Eye (tissue), 1 donor: Measurements from ENCODE around the gene GLDC.
A peak's percentile ranks its signal among the peaks of the same experiment; 100 is the strongest.
"Not testable (repeated sequence)": the region's sequence is repeated elsewhere in the genome, so short reads cannot be mapped to it uniquely, and the experiment has no call there.

ENCODE experiments used
- DNase-seq: peaks from one replicate; pipeline ENCODE4 v3.0.0-alpha.2; 2015

Gene GLDC

DNA sequence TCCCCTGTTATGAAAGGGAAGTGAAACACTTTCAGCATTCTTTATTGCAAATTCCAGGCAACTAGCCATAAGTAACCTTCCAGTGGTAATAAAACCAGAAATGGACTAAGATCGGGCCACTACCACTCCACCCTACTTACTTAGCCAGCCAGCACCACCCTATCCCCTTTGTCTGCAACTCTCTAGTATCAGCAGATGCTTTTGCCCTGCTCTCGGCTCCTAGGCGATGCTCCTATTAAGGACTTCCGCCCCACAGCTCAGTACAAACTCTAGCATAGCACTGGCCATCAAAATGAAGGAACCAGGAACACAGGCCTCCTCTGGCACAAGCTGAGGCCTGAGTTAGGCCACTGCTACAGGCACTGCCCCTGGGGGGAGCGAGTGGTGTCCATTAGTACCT is 81.2 kb downstream of the GLDC start:
- no peak for DNase-seq

DNA sequence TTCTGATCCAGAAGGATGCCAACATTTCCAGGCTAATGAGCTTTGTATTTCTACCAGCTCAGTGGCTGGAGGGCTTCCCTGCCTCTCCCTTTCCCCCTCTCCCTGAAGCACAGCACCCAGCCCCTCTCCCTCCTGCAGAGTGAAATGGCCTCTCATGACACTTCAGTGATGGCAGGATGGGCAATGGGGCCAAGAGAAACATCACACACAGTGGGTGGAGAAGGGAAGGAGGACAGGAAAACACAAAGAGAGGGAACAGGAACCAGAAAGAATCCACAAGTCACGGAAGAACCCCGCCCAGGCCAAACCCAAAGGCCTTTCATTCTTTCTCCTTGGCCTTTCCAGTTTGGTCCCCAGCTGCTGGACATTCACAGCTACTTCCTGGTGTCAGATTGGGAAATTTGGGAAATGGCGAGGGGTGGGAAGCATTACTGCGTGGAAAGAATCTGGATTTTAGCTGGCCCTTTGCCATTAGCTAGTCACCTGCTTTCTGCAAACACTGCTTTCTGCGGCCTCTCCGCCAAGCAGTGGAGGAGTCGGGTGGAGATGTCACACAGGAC is 82.6 kb downstream of the GLDC start:
- no peak for DNase-seq

DNA sequence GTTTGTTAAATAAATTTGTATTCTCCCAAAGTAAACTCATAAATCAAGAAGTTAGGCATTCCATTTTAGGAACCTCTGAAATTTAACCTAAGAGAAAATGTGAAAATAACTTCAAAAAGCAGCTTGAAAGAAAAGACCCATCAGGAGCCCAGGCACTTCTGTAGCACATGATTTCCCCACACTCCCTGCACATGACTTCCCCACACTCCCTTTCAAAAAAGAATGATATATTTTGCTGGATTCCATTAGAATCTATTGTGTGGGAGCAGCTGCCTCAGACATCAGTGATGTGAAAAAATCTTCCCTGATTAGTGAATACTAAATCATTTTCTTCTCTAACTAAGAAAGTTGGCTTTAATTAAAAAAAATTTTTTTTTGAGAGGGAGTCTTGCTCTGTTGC is 83.3 kb downstream of the GLDC start:
- no peak for DNase-seq

DNA sequence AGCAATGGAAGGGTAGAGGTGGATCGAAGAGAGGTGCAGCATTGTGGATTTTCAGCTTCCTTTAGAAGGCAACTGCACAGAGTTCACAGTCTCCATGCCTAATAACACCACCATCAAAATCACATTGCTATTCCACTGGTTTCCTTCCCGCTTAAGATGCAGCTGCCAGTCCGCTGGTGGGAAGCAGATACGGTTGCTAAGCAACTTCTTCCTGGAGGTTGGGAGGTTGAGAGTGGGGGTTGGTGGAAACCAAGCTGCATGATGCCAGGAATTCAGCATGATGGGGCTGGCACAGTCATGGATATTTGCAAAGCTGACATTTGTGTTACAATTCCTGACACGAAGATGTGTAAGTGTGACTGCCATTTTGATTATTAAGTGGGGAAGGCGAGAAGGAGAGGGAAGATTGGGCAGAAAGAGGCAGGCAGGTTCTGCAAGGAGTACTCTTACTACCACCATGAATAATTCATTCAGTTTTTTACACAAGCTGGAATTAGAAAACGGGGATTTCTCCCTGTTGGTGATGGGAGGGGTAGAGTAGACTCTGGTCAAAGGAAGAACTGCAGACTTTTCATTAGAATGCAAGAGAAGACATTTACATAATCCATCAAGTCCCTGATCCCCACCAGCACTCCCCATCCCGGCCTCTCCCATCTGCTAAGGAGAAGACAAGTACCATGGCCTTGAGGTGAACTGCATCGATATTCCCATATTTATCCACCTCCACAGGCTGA is 87.5 kb downstream of the GLDC start:
- DNase-seq, result peak; percentile 72

DNA sequence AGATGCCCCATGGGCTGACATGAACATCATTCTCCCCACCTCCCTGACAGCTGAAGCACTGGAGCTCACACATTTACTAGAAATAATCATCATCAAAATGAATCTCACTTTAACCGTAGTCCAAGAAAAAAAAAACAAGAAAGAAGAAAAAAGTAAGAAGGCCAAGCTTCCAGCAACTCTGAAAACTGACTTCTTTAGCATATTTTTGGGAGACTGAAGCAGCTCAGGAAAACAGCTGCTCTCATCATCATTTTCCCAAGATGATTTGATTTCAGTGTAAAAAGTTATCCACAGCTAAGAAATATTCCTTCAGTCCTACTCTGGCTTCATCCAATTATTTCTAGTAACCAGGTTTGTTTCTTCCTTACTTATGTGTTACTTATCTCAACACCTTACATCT is 91.7 kb downstream of the GLDC start:
- DNase-seq, result no peak

DNA sequence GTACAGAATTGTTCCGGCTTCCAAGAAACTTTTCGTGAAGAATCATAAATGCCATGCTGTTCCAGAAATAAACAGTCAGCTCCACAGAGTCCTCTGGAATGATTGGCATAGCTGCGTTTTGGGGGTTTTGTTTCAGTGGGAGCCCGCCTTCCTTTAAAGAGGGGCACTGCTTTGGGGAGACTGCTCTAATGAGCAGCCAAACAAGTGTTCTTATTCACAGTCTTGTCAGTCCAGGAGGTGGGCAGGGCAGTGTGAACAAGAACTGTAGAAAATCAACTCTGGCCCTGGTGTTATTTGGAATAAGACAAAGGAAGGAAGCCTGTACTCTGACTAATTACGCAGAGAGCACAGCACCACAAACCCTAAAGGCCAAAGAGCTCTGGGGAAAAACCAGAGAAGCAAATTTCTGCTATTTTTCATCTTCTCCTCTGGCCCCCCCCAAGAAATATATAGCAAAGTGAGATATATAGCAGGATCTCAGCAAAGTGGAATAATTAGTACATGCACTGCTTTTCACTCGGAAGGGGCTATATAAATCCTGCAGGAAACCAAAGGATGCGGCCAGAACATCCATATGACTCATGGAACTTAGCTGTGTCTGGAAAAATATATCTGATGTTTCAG is 92.9 kb downstream of the GLDC start:
- no peak for DNase-seq

DNA sequence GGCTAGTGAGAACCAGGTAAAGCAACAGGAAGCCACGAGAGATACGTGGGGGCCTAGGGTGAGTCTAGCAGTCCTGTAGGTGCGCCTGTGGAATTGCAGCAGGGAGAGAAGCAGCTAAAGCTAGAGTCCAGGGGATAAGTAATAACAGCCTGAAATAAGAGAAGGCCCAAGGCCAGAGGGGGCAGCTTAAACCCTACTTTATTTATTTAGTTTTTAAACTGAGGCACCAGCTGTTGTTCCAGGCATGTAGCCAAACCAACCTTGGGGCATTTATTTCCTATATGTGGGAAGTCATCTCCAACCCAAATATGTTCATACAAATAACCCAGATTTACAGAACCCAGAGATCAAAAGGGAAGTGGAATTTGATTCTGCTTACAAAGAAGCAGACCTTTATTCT is 93.5 kb downstream of the GLDC start:
- DNase-seq, result peak; percentile 18

DNA sequence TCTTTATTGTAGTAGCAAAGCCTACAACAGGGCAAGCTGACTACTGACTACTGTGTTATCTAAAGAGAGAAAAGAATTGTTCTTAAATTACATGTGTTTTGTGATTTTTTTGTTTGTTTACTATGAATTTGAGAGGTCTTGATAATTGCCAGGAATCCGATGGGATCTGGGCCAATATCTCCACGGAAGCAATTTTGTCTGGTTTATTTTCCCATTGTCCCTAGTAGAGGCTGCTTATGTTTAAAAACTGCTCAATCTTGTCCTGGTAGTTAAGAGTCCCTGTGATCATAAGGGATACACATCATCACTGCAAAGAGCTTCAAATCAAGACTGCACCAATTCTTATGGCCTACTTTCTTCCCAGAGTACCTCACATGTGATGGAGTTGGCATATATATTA is 94.4 kb downstream of the GLDC start:
- no peak for DNase-seq

DNA sequence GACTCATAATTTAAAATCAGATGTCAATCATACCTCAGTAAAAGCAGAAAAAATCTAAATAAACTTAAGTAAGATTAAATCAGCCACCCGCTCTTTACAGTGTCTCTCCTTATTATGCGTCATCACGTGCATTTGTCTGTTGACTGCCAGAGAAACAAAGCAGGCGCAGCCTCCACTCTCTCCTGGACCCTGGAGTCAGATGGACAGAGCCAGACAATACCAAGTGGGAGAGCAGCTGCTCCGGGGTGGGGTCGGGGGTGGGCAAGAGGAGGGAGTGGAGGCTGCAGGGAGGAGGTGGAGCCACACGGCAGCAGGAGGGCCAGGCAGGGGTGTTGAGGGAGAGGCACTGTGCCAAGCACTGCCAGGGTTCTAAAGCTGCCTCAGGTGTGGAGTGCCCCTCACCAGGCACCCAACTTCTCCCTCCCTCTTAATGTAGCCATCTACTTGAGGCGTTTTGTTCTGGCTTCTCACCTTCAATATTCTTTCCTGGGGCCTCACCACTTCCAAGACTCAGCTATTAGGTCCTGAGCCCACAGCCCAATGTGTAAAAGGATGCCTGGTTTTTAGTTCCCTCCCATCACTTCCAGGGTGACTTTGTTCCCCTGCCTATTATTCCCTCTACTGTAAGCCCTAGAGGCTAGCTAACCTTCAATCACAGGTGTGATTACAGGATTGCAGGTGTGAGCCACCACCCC is 96.3 kb downstream of the GLDC start:
- peak; percentile 68 for DNase-seq

DNA sequence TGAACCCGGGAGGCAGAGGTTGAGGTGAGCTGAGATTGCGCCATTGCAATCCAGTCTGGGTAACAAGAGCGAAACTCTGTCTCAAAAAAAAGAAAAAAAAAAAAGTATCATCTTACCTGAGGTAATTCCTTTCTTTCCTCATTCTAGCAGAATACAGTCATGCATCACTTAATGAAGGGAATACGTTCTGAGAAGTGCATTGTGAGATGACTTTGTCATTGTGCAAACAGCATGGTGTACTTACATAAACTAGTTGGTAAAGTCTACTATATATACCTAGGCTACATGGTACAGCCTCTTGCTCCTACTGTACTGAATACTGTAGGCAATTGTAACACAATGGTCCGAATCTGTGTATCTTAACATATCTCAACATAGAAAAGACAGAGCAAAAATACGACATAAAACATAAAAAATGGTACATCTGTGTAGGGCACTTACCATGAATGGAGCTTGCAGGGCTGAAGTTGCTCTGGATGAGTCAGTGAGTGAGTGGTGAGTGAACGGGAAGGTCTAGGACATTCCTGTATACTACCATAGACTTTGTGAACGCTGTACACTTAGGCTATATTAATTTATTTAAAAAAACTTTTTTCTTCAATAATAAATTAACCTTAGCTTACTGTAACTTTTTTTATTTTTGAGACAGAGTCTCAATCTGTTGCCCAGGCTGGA is 100.4 kb downstream of the GLDC start:
- DNase-seq, result no peak

DNA sequence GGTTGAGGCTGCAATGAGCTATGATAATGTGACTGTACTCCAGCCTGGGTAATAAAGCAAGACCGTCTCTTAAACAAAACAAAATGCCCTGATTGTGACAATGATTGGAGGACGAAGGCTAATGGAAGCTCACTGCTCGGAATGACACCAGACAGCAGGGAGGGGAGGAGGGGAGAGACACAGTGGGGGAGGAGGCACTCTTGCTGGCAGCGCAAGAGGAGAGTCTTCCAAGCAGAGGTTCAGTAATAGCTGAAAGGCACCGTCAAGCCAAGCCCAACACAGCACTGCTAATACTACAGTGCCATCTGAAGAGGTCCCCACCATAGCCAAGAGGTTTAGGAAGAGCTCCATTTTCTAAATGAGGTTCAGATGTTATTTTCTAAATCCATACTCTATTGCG is 102.3 kb downstream of the GLDC start:
- no peak for DNase-seq

DNA sequence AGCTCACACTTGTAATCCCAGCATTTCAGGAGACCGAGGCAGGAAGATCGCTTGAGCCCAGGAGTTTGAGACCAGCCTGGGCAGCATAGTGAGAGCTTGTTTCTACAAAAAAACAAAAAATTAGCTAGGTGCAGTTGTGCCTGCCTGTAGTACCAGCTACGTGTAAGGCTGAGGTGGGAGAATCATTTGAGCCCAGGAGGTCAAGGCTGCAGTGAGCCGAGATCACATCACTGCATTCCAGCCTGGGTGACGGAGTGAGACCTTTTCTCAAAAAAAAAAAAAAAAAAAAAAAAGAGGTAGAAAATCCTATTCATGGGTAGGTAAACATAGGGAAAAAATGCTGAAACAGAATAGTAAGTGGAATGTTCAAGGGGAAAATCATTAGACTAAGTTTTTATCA is 102.9 kb downstream of the GLDC start:
- DNase-seq, result not testable (repeated sequence)

DNA sequence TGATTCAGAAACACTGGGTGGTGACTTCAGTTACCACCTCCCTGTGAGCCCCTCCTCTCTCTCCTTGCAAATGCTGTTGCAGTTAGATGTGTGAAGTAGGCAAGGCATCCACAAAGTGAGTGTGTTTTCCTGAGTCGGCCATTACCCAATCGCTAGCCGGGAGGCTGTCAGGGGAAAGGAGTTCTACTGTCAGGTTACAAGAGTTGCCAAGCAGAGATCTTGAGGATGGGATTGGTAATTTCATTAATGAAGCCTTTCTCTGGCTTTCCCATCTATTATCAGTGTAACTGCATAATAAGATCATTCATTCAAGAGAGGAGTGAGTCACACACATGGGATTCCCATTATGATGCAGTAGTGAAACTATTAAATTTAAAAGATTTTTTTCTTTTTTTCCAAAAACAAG is 106.9 kb downstream of the GLDC start:
- DNase-seq, result no peak

DNA sequence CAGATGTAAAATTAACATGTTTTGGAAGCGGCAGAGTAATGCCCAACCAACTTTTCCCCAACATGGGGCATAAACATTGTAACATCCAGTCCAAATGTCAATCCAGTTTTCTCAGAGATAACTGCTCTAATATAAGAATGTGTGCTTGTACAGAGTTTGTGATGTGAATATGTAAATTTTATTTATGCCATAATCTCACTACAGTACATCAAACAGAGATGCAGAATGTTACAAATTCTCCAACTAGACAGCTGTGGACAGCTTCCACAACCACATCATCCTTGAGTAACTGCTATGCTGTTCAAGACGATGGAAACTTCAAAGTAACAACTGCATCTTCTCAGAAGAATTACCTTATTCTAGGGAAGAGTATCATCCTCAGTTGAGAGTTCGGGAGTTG is 109.9 kb downstream of the GLDC start:
- DNase-seq, result no peak

DNA sequence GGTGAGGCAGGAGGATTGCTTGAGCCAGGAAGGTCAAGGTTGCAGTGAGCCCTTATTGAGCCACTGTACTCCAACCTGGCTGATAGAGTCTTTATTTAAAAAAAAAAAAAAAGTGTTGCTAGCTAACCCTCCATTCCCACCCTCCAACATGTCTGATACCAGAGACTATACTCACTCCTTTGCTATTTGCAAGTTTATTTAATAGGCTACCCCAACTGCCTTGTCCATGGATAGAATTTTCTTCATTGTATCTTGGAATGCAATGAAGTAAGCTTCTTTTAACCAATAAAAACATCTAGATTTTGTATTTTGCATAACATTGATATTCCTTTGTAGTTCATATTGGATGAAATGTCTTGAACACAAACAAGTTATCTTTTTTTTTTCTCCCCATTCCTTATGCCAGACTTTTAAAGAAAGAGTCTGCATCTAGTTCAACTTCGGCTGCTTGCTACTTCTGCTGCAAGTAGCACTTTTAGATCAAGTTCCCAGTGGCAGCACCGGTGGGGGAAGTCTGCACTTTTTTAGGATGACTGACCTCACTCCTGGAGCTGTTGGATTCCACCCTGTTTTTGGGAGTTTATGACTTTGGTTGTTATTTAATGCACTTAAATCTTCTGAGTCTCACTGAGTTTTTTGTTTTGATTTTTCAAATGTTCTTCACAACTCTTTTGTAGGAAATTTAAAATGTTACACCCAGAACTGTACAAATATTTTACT is 120.0 kb downstream of the GLDC start:
- no peak for DNase-seq

DNA sequence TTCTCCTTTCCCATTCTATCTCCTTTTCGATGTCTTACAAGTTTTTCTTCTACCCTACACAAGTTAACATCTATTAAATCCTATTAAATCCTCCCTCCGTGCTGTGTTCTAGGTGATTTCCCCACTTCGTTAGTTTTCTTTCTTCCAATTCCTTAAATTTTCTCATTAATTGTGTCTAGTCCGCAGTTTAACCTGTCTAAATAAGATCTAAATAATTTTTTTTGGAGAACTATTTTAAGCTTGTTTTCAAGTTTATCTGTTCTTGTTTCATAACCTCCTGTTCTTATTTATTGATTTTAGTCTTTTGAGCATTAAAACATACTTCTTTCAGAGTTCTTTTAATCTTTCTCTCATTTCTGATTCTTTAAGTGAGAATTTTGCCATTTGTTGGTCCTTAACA is 123.3 kb downstream of the GLDC start:
- no peak for DNase-seq

DNA sequence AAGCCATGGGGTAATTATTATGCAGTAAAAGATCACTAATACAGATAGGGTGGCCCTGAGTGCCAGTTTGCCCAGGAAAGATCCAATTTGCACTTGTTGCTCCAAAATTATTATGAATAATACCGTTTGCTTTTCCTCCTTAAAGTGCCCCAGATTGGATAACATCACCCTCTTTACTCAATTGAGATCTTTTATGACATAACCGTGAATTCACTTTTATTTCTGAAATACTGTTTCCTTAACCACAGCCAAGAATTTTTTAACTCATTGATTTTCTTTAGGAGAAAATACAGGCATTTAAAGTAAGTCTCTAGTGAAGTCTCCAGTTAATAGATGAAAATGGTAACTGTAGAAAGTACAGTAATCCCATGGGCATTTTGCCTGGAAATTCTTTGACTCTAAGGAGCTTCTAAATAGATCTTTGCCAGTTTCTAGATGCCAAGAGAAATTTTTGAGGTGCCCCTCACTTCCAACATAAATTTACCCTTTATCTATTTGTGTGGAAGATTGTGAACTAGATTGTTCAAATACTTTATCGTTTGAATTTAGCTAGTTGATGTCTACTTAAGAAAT is 133.4 kb downstream of the GLDC start:
- DNase-seq, result no peak

DNA sequence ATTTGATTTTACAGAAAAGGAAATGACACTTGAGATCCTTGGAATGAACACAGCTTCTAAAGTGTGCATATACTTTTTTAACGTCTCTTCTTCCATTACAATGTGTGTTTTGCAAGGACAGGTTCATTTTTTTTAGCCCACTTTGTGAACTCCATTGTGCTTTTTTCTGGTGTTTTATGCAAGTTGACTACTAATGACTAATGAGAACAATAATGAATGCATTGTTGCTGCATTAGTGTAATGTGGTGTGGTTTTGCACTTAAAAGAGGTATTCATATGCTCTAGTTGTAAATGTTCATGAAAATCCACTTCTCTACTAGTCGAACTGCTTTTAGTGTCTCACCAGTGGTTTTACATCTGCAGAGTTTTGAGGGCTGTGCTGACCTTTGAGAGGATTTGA is 139.0 kb downstream of the GLDC start:
- DNase-seq, result no peak

DNA sequence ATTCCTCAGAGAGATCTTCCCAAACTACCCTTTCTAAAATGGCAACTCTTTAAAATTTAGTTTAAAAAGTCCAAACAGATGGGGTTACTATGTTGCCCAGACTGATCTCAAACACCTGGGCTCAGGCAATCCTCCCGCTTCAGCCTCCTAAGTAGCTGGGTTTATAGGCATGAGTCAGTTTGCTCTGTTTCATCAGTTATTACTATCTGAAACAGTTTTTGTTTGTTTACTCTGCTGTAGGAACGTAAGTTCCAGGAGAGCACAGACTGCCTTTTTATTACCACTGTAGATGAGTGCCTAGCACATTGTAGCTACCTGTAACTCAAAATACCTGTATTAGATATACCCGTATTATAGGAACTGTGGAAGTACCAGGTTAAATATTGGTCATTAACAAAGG is 143.1 kb downstream of the GLDC start:
- no peak for DNase-seq

DNA sequence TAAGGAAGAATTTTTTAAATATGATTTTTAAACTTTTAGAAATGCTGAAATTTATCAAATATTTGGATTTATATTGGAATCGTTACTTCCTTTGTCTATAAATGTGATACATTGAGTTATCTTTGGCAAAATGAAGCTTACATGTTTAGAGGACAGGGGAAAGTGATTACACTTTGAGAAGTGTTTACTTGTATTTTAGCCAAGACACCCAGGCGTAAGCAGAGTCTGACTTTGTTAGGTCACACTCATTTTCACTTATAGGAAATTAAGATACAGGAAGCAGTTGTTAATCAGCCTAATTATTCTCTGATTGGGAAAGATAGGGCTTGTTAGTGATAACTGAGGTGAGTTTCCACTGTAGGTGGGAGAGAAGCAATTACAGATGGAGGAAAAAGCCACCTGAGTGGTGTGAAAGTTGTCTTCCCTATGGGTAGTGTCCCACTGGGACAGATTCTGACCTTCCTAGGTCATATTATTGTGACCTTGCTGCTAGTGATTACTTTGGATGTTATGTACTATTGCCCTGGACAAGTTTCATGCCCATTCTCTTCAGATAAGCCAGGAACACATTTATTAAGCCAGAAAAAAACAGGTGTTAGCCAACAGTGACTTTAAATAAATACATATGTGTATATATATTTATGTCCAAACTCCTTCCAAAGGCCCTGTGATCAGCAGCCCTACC is 143.9 kb downstream of the GLDC start:
- DNase-seq, result no peak

DNA sequence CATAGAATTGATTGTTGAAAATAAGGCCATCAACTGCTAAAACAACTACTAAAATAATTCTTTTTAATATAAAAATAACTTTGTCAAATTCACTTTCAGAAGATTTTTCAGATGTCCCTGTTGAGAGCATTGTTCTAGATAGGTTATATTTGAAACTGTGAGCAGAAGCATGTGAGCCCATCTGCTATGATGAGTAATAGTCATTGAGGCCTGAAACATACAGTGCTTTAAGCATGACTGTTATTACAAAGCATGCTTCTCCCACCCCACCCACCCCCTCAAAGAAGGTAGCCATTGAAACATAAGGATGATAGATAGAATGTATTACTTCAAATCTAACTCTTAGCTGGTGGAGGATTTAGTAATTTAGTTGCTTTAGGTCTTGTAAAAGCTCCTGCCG is 146.5 kb downstream of the GLDC start:
- DNase-seq, result no peak

DNA sequence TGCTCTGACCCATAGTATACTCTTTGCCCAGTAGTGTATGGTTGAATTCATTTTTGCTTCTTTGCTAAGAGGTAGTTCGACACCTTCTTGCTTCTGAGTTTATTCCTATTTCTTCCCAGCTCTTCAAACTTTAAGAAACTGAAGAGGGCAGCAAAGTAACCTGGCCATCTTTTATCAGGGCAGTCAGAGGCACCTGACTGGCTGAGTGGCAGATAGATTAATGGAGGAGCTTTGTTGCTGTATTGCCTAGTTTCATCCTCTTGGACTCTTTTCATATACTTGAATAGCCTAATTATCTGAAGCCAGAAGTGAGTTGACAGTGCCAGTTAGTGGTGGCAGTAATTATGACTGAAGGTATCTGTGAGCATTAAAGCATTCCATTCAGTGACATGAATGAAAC is 150.1 kb downstream of the GLDC start:
- DNase-seq, result no peak
